NCI-H82 treated with DMSO at 0.1 percent for 48 hours (cell line): ENCODE measurements around the gene ACOT7.
"Not testable (repeated sequence)": the region's sequence is repeated elsewhere in the genome, so short reads cannot be mapped to it uniquely, and the experiment has no call there.

Experiments used
- DNase-seq: peaks from one replicate; lab custom pipeline; 2025; ENCODE audit not compliant: unreplicated experiment; lab: John Stamatoyannopoulos, UW

The ACOT7 gene

DNA sequence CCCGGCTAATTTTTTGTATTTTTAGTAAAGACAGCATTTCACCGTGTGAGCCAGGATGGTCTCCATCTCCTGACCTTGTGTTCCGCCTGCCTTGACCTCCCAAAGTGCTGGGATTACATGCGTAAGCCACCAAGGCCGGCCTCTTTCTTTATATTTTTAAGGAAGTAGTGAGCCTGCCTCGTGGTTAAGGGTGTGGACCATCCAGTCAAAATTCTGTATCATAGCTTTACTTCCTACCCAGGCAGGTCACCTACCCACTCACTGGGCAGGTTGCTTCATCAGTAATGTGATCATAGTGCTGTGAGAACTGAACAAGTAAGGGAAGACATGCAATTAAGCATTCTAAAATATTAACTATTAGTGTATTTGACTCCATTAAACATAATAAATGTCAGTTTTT lies 8.1 kb upstream of the ACOT7 start:
- DNase-seq: no peak

DNA sequence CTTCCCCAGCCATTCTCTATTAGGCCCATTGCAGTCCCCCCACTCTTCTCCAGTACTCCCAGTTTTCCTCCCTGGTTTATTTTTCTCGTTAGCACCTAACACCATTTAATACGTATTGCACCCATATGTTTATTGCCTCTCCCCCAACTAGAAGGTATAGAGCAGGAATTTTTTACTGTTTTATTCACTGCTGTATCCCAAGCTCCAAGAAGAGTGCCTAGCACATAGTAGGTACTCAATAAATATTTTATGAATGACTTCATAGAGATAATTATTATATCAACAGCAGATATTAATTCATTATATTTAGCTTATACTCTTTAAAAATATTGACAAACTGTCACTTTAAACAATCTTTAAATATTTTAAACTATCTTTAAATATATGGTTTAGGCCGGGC lies 5.7 kb upstream of the ACOT7 start:
- no peak for DNase-seq

DNA sequence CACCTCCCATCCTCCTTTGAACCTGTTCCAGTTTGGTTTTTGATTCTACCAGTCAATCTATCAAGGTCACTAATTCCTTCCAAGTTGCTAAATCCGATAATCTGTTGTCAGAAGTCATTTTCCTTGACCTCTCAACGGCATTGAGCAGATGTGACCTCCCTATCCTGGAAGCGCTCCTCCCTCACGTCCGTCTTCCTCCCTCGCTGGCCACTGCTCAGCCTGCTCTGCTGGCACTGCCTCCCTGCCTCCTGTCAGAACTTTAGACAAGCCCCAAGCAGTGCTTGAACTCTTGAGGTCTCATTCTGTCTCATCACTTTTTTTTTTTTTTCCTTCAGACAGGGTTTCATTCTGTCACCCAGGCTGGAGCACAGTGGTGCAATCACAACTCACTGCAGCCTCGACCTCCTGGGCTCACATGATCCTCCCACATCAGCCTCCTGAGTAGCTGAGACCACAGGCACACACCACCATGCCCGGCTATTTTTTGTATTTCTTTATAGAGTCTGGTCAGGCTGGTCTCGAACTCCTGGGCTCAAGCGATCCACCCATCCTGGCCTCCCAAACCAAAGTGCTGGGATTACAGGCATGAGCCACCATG lies 4.4 kb upstream of the ACOT7 start:
- DNase-seq: peak; percentile 89

DNA sequence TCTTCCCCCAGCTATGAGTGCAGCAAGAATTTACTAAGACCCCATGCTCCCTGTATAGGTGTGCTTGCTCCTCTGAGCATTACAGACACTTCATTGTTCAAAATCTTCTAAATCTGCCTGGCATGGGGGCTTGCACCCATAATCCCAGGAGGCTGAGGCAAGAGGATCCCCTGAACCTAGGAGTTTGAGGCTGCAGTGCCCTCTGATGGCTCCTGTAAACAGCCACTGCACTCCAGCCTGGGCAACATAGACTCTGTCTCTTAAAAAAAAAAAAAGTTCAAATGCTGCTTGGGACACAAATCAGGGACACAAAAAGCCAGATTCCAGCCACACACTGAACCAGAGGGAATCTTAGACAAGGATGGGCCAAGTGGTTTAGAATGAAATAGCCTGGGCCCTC lies 3.4 kb upstream of the ACOT7 start:
- DNase-seq: no peak

DNA sequence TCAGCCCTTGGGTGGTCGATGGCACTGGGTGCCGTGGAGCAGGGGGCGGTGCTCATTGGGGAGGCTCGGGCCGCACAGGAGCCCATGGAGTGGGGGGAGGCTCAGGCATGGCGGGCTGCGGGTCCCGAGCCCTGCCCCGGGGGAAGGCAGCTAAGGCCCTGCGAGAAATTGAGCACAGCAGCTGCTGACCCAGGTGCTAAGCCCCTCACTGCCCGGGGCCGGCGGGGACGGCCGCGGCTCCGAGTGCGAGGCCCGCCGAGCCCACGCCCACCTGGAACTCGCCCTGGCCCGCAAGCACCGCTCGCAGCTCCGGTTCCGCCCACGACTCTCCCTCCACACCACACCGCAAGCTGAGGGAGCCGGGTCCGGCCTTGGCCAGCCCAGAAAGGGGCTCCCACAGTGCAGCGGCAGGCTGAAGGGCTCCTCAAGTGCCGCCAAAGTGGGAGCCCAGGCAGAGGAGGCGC lies 2.2 kb upstream of the ACOT7 start:
- DNase-seq: not testable (repeated sequence)

DNA sequence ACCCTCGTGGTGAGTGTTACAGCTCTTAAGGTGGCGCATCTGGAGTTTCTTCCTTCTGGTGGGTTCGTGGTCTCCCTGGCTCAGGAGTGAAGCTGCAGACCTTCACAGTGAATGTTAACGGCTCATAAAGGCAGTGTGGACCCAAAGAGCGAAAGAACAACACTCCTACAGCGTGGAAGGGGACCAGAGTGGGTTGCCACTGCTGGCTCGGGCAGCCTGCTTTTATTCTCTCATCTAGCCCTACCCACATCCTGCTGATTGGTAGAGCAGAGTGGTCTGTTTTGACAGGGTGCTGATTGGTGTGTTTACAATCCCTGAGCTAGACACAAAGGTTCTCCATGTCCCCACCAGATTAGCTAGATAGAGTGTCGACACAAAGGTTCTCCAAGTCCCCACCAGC lies 1.6 kb upstream of the ACOT7 start:
- not testable (repeated sequence) for DNase-seq

DNA sequence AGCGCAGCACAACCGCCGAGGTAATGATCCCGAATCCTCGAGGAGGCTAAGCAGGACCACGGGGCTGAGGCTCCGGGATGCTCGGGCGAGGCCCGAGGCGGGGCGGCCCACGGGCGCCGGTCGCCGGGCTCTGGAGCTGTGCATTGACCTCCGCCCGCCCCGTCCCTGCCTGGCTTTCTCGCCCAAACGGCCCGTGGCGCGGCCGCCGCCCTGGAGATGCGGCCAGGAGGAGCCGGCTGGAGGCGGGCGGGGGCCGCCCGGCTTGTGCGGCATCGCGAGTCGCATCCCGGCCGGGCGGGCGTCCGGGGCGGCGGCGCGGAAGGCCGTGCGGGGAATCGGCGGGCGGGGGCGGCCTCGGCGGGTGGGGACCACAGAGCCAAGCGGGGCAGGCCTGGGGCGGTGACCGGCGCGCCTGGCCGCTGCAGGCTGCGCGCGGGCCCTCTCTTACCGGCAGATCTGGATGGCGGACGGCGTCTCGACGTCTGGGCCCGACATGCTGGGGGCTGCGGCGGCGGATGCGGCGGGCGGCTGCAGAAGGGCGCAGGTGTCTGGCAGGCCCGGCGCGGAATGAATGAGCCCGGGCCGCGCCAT lies 663 bp downstream of the ACOT7 start:
- no peak for DNase-seq

DNA sequence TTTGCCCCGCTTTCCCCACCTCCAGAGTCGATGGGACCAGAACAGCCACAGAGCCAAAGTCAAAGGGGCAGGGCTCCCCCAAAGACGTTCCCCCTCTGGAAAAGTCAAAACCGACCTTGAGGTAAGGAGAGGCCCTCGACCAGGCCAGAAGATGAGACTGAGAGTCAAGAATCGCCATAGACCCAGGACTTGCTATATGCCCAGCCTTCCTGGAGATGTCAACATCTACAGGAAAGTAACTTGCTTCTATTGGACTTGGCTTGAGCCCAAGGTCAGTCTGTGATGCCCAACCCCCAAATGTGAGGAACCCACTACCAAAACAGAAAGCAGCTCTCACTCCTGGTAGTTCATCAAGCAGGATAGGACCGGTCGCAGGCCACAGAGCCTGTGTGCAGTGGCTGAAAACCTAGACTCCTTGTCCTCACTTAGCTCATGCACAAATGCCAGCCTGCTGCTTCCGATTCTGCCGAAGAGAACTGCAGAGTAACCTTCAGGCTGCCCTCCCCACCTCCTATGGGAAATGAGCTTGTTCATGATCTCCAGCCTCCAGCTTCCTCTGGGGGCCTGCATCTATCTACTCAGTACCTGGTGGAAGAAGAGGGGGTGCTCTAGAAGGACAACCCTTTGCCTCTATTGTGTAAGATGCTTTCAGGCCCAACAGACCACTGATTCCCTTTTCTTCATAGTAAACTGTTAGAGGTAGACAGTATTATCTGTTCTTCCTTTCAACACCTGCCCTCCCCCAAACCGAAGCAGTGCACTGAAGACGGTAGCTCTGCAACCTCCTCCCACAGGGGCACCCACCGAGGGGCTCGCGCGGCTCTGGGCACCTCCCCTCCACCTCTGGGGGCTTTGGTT lies 1.4 kb downstream of the ACOT7 start:
- DNase-seq: no peak

DNA sequence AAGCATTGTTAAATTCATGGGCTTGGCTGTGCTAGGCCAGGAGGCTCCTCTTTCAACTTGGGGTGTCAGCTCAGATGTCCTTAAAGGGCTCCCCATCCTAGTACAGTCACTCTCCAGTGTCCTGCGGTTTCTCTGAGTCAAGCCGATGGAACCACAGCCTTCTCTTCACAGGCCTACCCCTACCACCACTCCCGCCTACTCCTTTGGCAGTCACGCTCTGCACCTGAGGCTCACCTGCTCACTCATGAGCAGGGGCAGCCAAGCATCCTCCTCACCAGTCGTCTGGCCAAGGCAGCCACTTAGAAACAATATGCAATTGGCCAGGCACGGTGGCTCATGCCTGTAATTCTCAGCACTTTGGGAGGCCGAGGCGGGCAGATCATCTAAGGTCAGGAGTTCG lies 3.6 kb downstream of the ACOT7 start:
- no peak for DNase-seq

DNA sequence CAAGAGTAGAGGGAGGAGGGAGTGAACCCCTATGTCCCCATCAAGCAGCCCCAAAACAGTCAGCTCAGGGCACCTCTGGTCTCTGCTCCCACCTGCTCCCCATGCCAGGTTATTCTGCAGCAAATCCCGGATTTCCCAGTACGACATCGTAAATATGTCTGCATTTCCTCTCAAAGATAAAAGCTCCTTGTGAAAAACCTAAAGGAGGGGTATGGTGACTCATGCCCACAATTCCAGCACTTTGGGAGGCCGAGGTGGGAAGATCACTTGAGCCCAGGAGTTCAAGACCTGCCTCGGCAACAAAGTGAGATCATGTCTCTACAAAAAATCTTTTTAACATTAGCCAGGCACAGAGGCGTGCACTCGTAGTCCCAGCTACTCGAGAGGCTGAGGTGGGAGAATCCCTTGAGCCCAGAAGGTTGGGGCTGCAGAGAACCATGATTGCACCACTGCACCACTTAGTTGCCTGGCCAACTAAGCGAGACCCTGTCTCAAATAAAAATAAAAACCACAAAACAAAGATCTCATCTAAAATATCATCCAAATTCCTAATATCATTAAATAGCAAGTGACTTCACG lies 7.1 kb downstream of the ACOT7 start:
- no peak for DNase-seq

DNA sequence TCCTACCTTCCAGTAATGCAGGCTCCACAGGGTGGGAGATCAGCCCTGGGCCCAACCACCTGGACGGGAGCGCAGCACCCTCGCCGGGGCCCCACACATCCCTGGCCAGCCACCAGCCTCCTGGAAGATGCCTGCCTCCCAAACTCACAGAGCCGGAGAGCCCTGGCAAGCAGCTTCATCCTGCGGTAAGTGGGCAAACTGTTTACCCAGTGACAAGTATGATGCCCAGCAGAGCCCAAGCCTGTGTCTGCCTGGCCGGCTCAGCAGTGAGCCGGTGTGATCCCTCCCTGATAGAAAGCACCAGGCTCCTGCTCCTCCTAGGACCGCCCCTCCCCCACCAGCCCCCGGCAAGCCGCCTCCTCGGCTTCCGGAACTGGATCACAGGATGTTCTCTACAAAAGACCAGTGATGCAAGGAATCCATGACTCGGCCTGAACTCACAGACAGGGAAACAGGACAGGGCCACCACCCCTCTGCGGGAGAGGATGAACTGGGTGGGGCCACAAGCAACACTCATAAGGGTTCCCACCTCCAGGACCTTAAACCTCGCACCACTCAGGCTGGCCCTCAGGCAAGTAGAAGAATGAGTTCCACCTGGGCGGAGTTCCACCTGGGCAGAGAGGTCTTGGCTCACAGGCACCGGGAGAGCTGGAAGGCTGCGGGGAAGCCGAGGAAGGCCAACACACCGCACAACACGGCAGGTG lies 7.9 kb downstream of the ACOT7 start:
- DNase-seq: no peak

DNA sequence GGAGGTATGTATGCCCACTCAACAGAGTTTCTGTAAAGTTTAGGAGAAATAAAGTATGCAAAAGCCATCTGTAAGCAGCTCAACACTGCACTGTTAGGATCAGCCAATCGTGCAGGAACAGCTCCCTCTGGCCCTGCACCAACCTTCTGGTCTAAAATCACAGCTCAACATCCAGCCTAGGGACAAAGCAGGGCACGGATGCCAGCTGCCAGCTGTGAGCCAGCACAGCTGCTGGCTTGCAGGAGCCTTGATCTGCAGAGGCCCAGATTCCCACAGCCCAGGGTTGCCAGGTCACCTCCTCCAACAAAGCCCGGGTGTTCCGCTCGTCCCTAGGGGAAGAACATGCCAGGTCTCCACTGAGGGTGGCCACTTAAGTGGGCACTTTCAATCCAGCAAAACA lies 8.6 kb downstream of the ACOT7 start:
- no peak for DNase-seq

DNA sequence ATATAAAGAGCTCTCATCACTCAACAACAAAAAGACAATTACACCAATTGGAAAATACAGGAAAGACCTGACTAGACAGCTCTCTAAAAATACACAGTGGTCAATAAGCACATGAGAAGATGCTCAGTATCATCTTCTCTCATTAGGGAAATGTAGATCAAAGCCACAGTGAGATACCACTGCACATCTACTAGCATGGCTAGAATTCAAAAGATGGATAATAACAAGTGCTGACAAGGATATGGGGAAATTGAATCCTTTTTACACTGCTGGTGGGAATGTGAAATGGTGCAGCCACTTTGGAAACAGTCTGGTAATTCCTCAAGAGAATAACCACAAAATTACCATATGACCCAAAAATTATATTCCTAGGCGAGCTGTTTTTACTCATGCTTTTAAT lies 9.4 kb downstream of the ACOT7 start:
- DNase-seq: no peak

DNA sequence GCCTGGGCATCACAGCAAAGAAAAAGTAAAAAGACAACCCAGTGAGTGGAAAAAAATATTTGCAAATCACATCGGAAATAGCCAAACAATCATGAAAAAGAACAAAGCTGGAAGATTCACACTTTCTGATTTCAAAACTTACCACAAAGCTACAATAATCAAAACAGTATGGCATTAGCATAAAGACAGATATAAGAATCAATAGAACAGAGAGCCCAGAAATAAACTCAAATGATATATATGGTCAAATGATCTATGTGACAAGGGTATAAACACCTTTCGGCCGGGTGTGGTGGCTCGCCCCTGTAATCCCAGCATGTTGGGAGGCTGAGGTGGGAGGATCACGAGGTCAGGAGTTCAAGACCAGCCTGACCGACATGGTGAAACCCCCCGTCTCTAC lies 13.5 kb downstream of the ACOT7 start:
- DNase-seq: no peak

DNA sequence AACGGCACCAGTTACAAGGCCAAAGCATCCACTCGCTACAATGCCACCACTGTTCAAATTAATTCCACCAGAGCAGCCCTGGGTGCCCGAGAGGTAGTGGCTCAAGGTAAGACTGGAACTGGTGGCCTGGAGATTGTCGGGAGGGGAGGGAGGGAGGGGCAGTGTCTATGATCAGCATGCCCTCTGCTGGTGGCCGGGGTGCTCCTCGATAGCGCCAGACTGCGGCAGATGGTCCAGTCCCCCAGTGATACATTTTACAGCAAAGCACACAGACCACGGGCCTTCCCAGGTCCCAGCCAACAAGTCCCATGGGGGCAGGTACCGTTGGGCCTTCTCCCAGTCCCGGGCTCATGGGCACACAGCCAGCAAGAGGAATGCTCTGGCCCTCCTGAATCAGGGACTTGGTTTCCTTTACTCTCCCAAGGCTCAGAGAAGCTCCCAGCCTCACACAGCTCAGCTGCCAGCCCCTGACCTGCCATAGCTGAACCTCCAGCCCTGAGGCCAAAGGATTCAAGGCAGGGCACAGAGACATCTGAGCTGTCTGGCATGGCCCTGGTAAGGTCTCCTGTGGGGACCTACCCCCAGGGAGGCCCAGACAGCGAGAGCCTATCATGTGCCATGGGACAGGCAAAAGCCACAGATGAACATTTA lies 15.3 kb downstream of the ACOT7 start:
- DNase-seq: peak; percentile 74

DNA sequence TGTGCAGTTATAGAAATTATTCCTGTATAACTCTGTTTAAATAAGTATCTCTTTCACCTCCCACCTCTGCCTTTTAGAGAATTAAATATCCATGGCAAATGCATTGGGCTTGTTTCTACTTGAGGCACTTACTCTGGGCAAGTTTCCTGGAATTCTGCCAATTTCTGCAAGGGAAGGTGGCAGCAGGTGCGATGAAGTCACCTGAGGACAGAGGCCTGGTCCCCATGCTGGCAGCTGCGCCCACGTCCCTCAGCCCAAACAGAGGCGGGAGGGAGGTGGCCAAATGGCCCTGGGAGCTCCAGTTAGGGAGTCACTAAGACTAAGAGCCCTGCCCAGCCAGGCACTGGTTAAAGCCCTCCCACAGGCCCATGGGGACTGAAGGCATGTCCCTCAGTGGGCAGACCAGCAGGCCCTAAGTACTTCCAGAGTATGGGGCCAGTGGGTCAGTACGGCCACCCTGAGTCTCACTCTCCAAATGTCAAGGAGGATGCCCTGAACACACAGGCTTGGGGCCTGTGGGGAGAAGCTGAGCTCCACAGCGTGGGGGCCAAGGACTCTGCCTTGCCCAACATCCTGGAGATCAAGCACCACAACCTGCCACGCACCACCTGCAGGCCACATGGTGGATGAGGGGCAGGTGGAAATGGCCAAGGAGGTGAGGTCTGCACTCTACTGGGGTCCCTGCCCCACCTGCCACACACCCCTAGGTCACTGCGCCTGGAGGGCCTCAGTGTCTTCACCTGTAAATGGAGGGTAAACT lies 19.4 kb downstream of the ACOT7 start:
- no peak for DNase-seq

DNA sequence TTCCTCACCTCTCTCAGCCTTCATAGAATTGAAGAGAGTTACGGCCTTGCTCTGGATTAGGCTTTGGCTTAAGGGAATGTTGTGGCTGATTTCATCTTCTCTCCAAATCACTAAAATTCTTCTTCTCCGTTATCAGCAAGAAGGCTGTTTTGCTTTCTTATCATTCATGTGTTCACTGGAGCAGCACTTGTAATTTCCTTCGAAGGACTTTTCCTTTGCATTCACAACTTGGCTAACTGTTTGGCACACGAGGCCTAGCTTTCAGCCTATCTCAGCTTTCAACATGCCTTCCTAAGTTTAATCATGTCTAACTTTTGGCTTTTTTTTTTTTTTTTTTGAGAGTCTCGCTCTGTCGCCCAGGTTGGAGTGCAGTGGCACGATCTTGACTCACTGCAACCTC lies 21.3 kb downstream of the ACOT7 start:
- DNase-seq: not testable (repeated sequence)

DNA sequence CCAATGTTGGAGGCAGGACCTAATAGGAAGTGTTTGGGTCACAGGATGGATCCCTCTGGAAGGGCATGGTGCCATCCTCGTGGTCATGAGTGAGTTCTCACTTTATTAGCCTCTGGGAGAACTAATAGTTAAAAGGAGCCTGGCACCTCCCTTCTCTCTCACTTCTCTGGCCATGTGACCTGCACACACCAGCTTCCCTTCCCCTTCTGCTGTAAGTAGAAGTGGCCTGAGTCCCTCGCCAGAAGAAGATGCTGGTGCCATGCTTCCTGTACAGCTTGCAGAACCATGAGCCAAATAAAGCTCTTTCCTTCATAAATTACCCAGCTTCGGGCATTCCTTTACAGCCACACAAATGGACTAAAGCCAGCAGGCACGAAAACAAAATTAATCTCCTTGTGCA lies 23.6 kb downstream of the ACOT7 start:
- no peak for DNase-seq

DNA sequence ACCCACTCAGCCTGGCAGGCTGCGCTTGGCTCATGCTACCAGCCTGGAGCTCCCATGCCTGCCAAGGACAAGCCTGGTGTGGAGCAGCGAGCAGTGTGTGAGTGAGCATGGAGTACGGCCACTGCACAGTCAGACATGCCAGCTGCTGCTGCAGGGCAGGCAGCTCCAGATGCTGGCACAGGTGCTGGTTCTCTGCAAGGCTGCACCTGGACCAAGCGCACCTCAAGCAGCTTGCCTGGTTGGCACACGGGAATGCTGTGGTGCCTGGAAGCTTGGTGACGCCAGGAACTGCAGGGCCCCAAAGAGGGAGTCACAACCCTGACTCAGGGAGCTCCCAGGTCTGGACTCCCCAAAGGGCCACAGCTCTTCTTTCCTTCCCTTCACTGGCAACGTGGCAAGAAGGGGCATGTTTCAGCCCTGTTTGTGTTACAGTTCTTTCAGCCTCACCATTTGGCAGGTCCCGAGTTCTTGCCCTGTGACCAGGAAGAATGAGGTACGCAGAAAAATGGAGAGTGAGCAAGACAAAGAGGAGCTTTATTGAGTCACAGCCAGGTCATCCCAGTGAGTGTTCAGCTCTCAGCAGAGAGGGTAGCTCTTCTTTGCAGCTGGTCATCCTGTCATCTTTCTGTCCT lies 26.1 kb downstream of the ACOT7 start:
- no peak for DNase-seq

DNA sequence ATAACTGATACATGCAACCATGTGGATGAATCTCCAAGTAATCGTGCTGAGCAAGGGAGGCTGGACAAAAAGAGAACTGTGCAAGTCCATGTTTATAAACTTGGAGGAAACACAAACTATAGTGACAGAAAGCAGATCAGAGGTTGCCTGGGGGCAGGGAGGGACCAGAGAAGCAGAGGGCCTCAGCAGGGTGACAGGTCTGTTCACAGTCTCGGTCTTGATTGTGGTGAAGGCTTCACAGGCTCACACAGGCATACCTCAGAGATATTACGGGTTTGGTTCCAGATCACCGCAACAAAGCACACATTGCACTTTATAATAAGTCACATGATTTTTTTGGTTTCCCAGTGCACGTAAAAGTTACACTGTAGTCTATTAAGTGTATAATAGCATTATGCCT lies 28.5 kb downstream of the ACOT7 start:
- DNase-seq: no peak
